Measurements from ENCODE around the gene PURA.

The PURA gene

DNA sequence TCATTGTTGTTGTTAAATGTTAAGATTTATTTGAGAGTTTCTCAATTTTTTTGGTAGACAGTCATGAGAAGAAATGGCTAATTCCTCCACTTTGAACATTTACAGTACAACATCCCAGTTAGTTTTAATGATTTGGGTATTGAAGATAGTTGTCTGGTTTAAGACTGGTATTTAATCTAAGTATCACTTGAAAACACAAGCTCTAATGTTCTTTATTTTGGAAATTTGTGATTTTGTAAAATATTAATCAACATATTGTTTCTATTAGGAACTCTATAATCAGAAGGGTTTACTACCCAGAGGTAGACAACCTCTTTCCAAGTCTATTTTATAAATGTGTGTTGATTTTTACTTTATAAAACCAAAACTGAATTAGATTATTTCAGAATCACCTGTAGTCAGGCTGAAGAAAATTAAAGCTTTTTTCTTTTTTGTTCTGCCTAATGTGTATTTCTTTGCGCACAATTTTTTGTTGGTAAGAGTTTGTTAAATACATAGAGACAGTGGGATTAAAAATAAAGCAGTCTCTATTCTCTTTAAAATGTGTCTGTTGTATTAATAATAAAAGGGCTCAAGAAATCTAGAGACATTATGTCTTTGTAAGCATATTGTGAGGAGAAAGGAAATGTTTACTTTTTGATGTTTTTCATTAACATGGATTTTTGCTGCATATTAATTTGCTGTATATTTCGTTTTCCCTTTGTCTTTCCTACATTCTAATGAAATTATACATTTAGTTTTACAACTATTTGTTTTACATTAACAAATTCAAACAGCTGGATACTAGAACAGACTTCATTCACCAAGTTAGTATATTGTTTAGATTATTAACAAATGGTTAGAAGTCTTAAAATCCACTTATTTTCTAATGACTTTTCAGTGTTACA, 3.9 kb upstream of the PURA start:
- no peak for DNase-seq (ENCODE audit: low read depth)

DNA sequence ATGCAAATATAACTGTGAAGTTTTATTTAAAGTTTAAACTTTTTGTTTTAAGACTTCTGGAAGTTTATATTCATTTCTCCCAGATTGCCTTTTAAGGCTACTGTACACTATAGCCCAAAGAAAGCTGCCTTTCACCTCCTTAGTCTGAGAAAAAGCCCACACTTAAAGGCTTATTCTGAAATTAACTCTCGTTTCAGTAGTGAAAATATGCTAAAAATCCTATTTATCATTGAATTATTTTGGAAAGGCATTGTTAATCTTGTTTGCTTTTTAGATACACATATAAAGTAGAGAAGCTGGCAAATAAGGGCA, 3.3 kb upstream of the PURA start:
- DNase-seq (ENCODE audit: low read depth): no peak

GRCh38 chr5:140111011-140111858, 2.7 kb upstream of the PURA start:
- no peak for DNase-seq (ENCODE audit: low read depth)

DNA sequence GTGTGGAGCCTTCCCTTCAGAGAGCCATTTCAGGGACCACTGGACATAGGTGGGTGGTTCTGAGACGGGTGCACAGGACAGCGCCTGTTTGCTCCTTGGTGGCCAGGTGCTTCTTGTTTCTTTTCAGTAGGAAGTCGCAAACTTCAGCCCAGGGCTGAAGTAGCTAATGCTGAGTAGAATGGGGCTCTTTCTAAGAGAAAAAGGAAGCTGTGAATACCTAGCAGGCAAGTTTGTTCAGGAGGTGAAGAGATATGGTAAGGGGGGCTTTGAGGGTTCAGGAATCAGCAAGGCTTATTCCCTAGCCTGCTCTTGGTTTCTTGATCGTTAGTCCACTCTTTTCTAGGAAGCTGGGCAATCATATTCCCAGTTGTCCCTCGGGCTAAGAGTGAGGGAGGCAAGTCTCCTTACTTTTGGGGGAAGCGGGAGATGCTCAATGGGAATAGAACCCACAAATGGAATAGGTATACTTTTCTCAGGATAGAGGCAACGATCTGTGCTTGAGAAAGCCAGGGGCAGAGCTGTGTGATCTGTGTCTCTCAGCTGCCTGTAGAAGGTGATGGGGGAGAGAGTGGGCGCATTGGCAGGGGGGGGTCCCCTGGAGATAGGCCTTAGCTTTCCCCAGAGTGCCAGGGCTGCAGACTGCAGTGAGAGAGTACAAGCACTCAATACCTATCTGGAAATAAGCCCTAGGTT, 1.9 kb upstream of the PURA start:
- DNase-seq (ENCODE audit: low read depth): no peak

DNA sequence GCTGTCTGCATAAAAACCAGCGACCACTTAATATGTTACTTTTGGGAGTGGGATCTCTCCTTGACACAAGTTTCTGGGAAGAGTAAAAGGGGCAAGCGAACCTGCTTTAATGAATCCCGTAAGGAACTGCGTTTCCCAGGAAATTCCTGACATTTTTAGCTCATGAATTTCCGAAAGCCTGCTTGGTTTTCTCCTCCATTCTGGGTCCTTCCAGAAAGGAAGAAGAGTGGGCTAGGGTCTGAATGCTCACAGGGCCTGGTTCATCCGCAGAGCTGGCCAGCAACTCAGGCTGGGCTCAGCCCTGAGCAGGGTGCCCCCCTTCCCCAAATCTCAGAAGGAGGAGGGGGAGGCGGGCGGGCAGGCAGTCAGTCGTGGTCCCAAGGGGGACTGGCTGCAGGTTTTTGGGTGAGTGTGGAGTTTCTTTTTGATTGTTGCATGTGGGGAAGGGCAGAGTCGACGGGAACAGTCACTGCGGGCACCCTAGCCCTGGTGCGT, 1.2 kb upstream of the PURA start:
- DNase-seq (ENCODE audit: low read depth): no peak

DNA sequence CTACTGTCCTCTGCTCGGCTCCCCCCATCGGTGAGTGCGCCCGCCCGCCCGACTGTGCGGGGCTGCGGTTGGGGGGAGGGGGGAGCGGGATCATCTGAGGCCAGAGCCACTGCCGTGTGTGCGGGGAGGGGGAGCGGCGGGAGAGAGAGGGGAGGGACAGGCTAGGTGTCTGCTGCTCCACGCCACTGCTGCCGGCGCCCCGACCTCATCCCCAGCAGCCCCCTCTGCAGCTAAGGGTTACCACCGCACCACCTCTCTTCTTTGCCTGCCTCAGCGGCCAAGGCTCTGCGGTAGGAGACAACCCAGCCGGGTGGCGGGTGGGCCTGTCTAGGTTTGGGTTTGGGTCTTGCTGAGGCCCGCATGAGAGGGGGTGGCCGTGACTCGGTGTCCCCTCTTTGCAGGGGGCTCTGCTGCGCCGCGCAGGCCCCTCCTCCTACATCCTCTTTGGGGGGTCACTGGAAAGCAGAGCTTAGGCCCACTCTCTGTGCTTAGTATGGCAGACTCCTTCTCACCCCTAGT, 670 bp upstream of the PURA start:
- DNase-seq (ENCODE audit: low read depth): no peak

- peak; percentile 75 for DNase-seq (ENCODE audit: low read depth)
These were observed 654 bp downstream of the PURA start for GRCh38 chr5:140114341-140115185.

- no peak for DNase-seq (ENCODE audit: low read depth)
These were observed 1.2 kb downstream of the PURA start for GRCh38 chr5:140115186-140115500.

DNA sequence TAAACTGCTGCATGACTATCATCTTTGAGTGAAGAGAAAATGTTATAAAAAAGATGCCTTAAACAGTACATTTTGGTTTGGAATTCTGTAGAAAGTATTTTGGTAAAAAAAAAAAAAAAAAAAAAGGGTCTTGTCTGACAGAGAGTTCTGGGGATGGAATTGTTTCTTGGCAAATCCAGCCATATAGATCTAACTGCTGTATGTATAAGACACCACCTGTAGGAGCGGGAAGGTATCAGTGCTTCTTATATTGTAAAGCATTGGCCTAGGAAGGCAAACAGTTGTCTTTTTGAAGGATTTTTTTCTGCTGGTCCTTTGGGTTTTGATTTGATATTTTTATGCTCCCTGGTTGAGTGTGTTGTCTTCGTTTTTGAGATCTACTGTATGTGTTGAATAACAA, 2.8 kb downstream of the PURA start:
- no peak for DNase-seq (ENCODE audit: low read depth)

GRCh38 chr5:140117523-140117922, 3.6 kb downstream of the PURA start:
- DNase-seq (ENCODE audit: low read depth): no peak

GRCh38 chr5:140118302-140118936, 4.5 kb downstream of the PURA start:
- DNase-seq (ENCODE audit: low read depth): no peak

DNA sequence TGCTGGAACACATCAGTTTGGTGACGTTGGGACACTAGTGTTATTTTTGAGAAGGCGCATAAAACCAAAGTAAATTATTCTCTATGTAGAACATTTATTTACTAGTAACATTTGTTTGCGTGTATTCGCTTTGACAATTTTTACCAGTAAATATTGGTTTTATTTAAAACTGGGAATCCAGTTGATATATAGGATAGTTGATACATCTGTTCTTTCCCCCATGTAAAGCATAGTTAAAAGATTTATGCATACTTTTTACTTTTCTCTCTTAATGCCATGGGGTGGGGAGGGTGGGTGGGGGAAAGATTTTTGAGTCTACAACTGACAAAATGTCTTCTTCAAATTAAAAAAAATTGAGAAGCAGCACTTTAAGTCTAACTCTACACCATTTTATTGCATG, 11.7 kb downstream of the PURA start, which contains the start of gene IGIP:
Gene IGIP, plus strand, starts transcription at position 301 of the 400 bp plus-strand sequence. CDS start 2,540 bp downstream, outside the sequence.
- no peak for DNase-seq (ENCODE audit: low read depth)

GRCh38 chr5:140126315-140127012, 12.6 kb downstream of the PURA start:
- no peak for DNase-seq (ENCODE audit: low read depth)

GRCh38 chr5:140128376-140128775, 14.5 kb downstream of the PURA start:
- DNase-seq (ENCODE audit: low read depth): no peak

DNA sequence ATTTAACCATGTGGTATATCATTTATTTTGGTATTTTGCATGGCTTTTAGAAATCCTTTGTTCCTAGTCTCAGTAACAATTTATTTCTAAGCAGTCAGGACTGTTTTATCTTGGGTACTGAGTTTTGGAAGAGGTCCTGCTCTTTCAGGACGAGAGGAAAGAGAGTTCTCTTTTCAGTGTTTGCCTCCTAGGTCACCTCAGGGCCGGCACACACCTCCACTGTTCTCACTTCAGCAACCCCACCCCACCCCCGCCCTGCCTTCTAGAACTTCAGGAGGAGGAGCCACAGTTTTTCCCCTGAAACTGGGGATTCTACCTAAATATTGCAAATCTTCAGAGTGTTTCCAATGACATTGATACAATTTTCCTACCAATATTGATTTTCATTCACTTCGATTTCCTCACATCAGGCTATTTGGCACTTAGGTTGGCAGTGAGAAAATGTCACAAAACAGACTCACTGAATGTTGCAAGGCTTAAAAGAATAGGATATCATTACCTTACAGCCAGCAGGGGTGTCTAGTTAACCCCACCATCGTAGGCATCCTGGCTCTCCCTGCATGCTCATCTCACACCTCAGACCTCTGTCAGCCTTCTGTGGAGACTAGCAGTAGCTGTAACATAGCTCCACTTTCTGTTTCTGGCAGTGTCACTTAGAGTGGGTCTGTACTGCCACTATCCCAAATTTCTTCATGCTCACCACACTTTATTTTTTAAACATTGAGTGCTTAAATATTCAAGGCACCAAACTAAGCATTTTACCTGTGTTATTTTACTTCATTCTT, 17.2 kb downstream of the PURA start:
- no peak for DNase-seq (ENCODE audit: low read depth)

DNA sequence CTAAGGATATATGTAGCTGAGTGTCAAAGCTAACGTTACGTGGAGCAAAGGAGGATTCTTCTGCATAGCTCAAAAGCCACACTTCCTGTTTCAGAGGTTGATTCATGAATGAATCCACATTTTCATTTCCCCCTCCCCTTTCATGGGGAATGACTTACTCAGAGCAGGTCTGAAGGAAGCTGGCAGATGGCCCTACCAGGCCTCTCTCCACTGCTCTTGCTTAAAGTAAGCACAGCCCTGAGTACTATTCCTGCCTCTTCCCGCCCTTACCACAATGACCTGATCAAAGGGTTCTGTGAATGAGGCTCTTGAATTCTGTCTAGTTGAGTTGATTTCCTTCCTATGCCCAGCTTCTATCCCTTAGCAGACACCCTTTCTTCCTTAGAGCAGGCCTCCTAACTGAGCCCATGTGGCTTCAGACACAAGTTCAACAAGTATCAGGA, 18.1 kb downstream of the PURA start:
- peak; percentile 94 for DNase-seq (ENCODE audit: low read depth)

DNA sequence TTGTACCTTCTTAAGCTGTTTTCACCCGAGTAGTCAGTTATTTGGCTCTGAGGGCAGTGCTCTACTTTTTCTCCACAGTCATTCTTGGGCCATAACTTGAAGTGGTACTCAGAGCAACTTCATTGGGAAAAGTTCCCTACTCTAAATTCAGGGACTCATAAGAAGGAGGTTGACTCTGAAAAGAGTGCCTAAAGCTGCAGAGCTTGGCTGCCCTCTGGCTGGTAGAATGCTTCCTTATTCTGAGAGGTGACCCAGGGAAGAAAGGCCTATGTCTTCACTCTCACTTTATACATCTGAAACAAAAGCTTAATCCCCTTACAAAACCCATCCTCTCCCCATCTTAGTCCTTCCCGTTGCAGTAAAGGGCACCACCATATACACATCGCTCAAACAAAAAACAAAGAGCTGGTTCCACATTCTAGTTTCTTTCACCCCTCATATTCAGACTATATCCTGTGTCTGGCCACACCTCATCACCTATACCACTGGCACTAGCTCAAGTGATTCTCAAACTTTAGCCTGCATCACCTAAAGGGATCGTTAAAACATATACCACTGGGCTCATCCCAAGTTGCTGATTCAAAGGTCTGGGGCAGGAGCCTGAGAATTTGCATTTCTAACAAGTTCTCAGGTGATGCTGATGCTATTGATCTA, 19.7 kb downstream of the PURA start:
- DNase-seq (ENCODE audit: low read depth): no peak

DNA sequence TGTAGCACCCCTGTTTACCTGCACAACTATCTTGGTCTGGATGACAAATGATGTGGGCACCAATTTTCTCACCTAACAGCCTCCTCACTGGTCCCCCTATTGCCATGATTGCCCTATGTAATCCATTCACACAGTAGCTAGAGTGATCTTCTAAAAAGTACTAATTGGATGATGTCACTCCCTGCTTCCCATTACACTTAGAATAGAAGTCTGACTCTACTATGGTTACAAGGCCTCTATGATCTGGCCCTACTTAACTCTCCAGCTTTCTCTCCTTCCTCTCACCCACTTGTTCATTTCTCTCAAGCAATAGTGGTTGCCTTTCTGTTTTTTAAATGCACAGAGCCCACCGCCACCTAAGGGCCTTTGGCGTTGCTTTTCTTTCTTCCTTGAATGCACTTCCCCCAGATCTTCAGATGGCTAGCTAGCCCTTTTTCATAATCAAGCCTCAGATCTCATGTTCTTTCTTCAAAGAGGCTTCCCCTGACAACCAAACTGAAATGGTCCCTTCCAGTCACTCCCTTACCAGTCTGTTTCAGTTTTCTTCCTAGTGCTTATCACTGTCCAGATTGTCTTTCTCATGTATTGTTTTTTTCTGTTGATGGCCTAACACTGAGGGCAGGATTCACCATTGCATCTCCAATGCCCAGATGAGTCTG, 20.5 kb downstream of the PURA start:
- DNase-seq (ENCODE audit: low read depth): no peak

Measured in iris pigment epithelial cell (primary cell).